ENCODE measurements around the gene COL2A1. TPM values are rescaled to one million over a fixed set of nuclear protein-coding genes. Genes with fewer than 3 reads are reported as not detected.

Gene COL2A1
- total RNA-seq = under 1 TPM in 2 of 4 donors, not detected in 2; 0.12 to 0.56 TPM

GRCh38 chr12:48004053-48004941 is at the start of gene COL2A1:
Gene COL2A1 (minus strand): TSS chr12:48004476. CDS start chr12:48004321, 155 bp downstream.
- no peak for TF ChIP-seq CTCF (IDR thresholded peaks at IDR 0.05)
- ATAC-seq (ENCODE audit: low FRiP score) (no peak), DNase-seq (ENCODE audit: low spot score) (no peak)

GRCh38 chr12:48053883-48054282 is 49.6 kb upstream of the COL2A1 start:
- ATAC-seq (ENCODE audit: low FRiP score) (no peak), DNase-seq (ENCODE audit: low spot score) (no peak)
- no peak for TF ChIP-seq CTCF (IDR thresholded peaks at IDR 0.05)

DNA sequence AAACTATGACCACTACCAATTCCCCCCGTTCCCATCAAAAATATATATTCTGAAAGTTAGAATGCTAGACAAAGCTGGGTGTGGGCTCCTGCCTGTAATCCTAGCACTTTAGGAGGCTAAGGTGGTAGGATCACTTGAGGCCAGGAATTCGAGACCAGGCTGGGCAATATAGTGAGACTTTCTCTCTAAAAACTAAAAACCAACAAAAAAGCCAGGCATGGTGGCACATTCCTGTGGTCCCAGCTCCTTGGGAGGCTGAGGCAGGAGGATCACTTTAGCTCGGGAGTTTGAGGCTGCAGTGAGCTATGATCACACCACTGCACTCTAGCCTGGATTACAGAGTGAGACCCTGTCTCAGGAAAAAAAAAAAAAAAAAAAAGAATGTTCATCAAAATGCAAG is 48.8 kb upstream of the COL2A1 start:
- TF ChIP-seq CTCF (IDR thresholded peaks at IDR 0.05) = no peak
- ATAC-seq (ENCODE audit: low FRiP score) = no peak
- no peak for DNase-seq (ENCODE audit: low spot score)

- TF ChIP-seq CTCF (IDR thresholded peaks at IDR 0.05) = no peak
- ATAC-seq (ENCODE audit: low FRiP score) = no peak
- DNase-seq (ENCODE audit: low spot score) = no peak
Observed at GRCh38 chr12:48051681-48052080, 47.4 kb upstream of the COL2A1 start.

DNA sequence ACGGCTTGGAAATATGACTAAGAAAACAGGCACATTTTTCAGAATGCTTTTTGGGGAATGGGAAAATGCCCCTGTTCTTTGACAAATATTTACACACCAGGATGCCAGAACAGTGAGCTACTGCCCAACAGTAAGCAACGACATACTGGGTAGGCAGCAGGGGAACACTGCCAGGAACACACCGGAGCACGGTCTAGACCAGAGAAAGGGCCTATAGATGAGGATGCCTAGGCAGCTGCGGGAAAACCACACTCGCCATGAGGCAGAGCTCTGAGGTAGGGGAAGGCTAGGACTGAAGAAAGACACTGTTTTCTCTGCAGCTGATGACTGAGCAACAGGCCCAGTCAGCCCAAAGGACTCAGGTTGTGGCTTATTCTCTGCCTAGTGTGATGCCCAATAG is 45.9 kb upstream of the COL2A1 start:
- TF ChIP-seq CTCF (IDR thresholded peaks at IDR 0.05) = no peak
- DNase-seq (ENCODE audit: low spot score) = no peak
- no peak for ATAC-seq (ENCODE audit: low FRiP score)

GRCh38 chr12:48045965-48046518 is 41.8 kb upstream of the COL2A1 start:
- DNase-seq (ENCODE audit: low spot score) (no peak), ATAC-seq (ENCODE audit: low FRiP score) (no peak)
- no peak for TF ChIP-seq CTCF (IDR thresholded peaks at IDR 0.05)

Data from omental fat pad (tissue), 4 donors.